ENCODE results near the gene PAK1. TPM values are rescaled to one million over a fixed set of nuclear protein-coding genes. Genes with fewer than 3 reads are reported as not detected.

The PAK1 gene
- total RNA-seq, 1 donor from 2014 or later: 58.3 TPM

- DNase-seq (ENCODE audit: low spot score): peak; percentile 73
- peaks cover 32% of the 10 kb centered on the region for H3K4me1 Mint-ChIP-seq (ENCODE audit: unreplicated experiment)
- H3K36me3 Mint-ChIP-seq (ENCODE audit: low read depth, unreplicated experiment): no peaks in the 10 kb centered on the region
- H3K27ac Mint-ChIP-seq (ENCODE audit: unreplicated experiment): peak overlapping the region; percentile 57
- TF ChIP-seq, protein P1, sequence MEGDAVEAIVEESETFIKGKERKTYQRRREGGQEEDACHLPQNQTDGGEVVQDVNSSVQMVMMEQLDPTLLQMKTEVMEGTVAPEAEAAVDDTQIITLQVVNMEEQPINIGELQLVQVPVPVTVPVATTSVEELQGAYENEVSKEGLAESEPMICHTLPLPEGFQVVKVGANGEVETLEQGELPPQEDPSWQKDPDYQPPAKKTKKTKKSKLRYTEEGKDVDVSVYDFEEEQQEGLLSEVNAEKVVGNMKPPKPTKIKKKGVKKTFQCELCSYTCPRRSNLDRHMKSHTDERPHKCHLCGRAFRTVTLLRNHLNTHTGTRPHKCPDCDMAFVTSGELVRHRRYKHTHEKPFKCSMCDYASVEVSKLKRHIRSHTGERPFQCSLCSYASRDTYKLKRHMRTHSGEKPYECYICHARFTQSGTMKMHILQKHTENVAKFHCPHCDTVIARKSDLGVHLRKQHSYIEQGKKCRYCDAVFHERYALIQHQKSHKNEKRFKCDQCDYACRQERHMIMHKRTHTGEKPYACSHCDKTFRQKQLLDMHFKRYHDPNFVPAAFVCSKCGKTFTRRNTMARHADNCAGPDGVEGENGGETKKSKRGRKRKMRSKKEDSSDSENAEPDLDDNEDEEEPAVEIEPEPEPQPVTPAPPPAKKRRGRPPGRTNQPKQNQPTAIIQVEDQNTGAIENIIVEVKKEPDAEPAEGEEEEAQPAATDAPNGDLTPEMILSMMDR (IDR thresholded peaks at IDR 0.05; ENCODE audit: unreplicated experiment): no peak
- peaks cover 4% of the 10 kb centered on the region for H3K27me3 Mint-ChIP-seq (ENCODE audit: unreplicated experiment)
- H3K4me3 Mint-ChIP-seq (ENCODE audit: unreplicated experiment): peak overlapping the region; percentile 88
- no peaks in the 10 kb centered on the region for H3K9me3 Mint-ChIP-seq (ENCODE audit: unreplicated experiment)
These were observed 62.0 kb downstream of the PAK1 start for GRCh38 chr11:77411717-77412441.

GRCh38 chr11:77411137-77411707 is 62.7 kb downstream of the PAK1 start:
- TF ChIP-seq, protein P1 (IDR thresholded peaks at IDR 0.05; ENCODE audit: unreplicated experiment): no peak
- peak; percentile 11 for DNase-seq (ENCODE audit: low spot score)
- Mint-ChIP-seq H3K9me3 (ENCODE audit: unreplicated experiment) (no peaks in the 10 kb centered on the region), H3K36me3 (ENCODE audit: low read depth, unreplicated experiment) (no peaks in the 10 kb centered on the region), H3K27ac (ENCODE audit: unreplicated experiment) (peak overlapping the region; percentile 20), H3K4me3 (ENCODE audit: unreplicated experiment) (peak overlapping the region; percentile 88), H3K4me1 (ENCODE audit: unreplicated experiment) (peaks cover 32% of the 10 kb centered on the region), H3K27me3 (ENCODE audit: unreplicated experiment) (peaks cover 4% of the 10 kb centered on the region)

DNA sequence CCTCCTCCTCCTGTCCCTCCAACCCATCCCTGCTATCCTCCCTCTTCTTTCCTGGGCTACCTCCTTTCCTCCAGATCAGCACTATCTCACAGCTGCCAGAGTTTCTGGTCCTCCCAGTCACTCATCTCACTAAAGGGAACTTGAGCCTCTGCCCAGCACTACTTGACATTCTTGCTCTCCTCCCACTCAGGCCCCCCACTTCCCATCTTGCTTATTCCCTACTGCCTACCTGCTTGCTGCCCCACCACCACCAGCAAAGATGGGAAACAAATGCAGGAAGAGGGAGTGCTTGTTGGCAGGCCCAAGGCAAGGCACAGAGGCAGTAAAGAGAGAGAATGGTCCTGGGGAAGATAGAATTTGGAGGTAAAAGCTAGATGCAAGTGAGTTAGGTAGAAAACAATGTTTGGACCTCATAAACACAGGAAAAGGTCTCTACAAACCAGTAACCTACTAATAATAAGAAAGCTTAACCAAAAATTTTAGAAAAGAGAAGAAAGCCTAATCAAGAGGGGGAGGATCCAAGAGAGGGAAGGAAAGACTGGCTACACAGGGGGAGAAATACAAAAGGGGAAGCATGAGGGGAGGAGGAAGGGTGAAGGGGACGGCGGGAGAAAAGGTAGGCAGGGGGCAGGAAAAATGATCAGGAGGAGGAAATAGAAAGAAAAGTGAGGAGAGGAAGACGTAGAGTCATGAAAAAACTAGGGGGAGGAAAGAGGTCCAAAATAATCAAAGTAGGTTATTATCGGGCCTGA is 63.6 kb downstream of the PAK1 start:
- Mint-ChIP-seq H3K9me3 (ENCODE audit: unreplicated experiment) (no peaks in the 10 kb centered on the region), H3K4me1 (ENCODE audit: unreplicated experiment) (peaks cover 32% of the 10 kb centered on the region), H3K4me3 (ENCODE audit: unreplicated experiment) (peak overlapping the region; percentile 8), H3K27me3 (ENCODE audit: unreplicated experiment) (peaks cover 4% of the 10 kb centered on the region), H3K27ac (ENCODE audit: unreplicated experiment) (no peak overlapping the region), H3K36me3 (ENCODE audit: low read depth, unreplicated experiment) (no peaks in the 10 kb centered on the region)
- DNase-seq (ENCODE audit: low spot score): no peak
- TF ChIP-seq, protein P1 (IDR thresholded peaks at IDR 0.05; ENCODE audit: unreplicated experiment): no peak

GRCh38 chr11:77409046-77409445 is 64.8 kb downstream of the PAK1 start:
- peaks cover 4% of the 10 kb centered on the region for H3K27me3 Mint-ChIP-seq (ENCODE audit: unreplicated experiment)
- peaks cover 32% of the 10 kb centered on the region for H3K4me1 Mint-ChIP-seq (ENCODE audit: unreplicated experiment)
- no peaks in the 10 kb centered on the region for H3K36me3 Mint-ChIP-seq (ENCODE audit: low read depth, unreplicated experiment)
- TF ChIP-seq, protein P1 (IDR thresholded peaks at IDR 0.05; ENCODE audit: unreplicated experiment): no peak
- DNase-seq (ENCODE audit: low spot score): no peak
- H3K27ac Mint-ChIP-seq (ENCODE audit: unreplicated experiment): no peak overlapping the region
- H3K4me3 Mint-ChIP-seq (ENCODE audit: unreplicated experiment): no peak overlapping the region
- H3K9me3 Mint-ChIP-seq (ENCODE audit: unreplicated experiment): no peaks in the 10 kb centered on the region
